Hepatocyte (in vitro differentiated cells): ENCODE results near the gene FAM174C. TPM values are rescaled to one million over a fixed set of nuclear protein-coding genes. Genes with fewer than 3 reads are reported as not detected.

ENCODE experiments used
- DNase-seq: peaks from one replicate; pipeline ENCODE4 v3.0.0-alpha.2; 2016; ENCODE audit warnings: low spot score
- H2AFZ ChIP-seq: fragments of 200-600 bp; sonication (generic); 2 replicates; pipeline ENCODE4 v1.6.0; 2016; ENCODE audit warnings: antibody characterized with exemption, mild to moderate bottlenecking
- H3K27ac ChIP-seq: fragments of 200-600 bp; sonication (generic); 2 replicates; pipeline ENCODE4 v1.5.1; 2016; ENCODE audit warnings: mild to moderate bottlenecking
- H3K27me3 ChIP-seq: fragments of 200-600 bp; sonication (generic); 2 replicates; pipeline ENCODE4 v1.6.1; 2016
- H3K36me3 ChIP-seq: fragments of 200-600 bp; sonication (generic); replicated peaks from 2 replicates; pipeline ENCODE4 v1.5.1; 2016; ENCODE audit warnings: low read depth; ENCODE audit not compliant: insufficient read depth
- H3K4me1 ChIP-seq: fragments of 200-600 bp; sonication (generic); 2 replicates; pipeline ENCODE4 v1.5.1; 2016; ENCODE audit warnings: mild to moderate bottlenecking, moderate library complexity; ENCODE audit not compliant: insufficient read depth
- H3K4me2 ChIP-seq: fragments of 200-600 bp; sonication (generic); 2 replicates; pipeline ENCODE4 v1.6.0; 2016
- H3K4me3 ChIP-seq: fragments of 200-600 bp; sonication (generic); 2 replicates; pipeline ENCODE4 v1.5.1; 2016; ENCODE audit warnings: mild to moderate bottlenecking
- H3K79me2 ChIP-seq: fragments of 200-600 bp; sonication (generic); 2 replicates; pipeline ENCODE4 v1.6.0; 2017; ENCODE audit warnings: mild to moderate bottlenecking
- H3K9me2 ChIP-seq: fragments of 200-600 bp; sonication (generic); replicated peaks from 2 replicates; pipeline ENCODE4 v1.6.0; 2017; ENCODE audit warnings: mild to moderate bottlenecking; ENCODE audit not compliant: insufficient read depth
- H3K9me3 ChIP-seq: fragments of 200-600 bp; sonication (generic); 2 replicates; pipeline ENCODE4 v1.5.1; 2016; ENCODE audit warnings: low read depth, mild to moderate bottlenecking
- H4K20me1 ChIP-seq: fragments of 200-600 bp; sonication (generic); 2 replicates; pipeline ENCODE4 v1.6.0; 2016; ENCODE audit warnings: mild to moderate bottlenecking; ENCODE audit not compliant: insufficient read depth, poor library complexity, severe bottlenecking
- EZH2 ChIP-seq: fragments of 200-600 bp; sonication (generic); IDR thresholded peaks from 2 replicates; pipeline ENCODE4 v1.6.1; 2016; ENCODE audit warnings: antibody characterized with exemption, mild to moderate bottlenecking, borderline replicate concordance
- EZH2phosphoT487 ChIP-seq: fragments of 200-600 bp; sonication (generic); IDR thresholded peaks from one replicate; pipeline ENCODE4 v1.6.1; 2018; ENCODE audit warnings: antibody characterized with exemption, mild to moderate bottlenecking, low read depth, moderate library complexity; ENCODE audit not compliant: unreplicated experiment, severe bottlenecking
- WGBS: methylation state at CpG from one replicate; pipeline ENCODE4 v1.1.6; 2016; ENCODE audit warnings: low lambda C conversion rate; ENCODE audit errors: missing lambda C conversion rate; 5-methylcytosine and 5-hydroxymethylcytosine counted together
- polyA plus RNA-seq: library from polyadenylated mRNA; unstranded; fragments of >200 nt; fragmentation: Nextera tagmentation; extraction: Ambion mirVana; gene quantifications from 2 replicates; pipeline ENCODE4 v1.2.1, GENCODE V29; 2016
- total RNA-seq: library from RNA; depleted of rRNA; stranded (reverse); fragments of >200 nt; gene quantifications from 2 replicates; pipeline ENCODE4 v1.2.3, GENCODE V29; 2014
- TF ChIP-seq, protein P1 (sequence below): fragments of 200-600 bp; sonication (generic); IDR thresholded peaks from 2 replicates; pipeline ENCODE4 v1.5.1; 2016; ENCODE audit warnings: antibody characterized with exemption, mild to moderate bottlenecking; ENCODE audit not compliant: poor library complexity

Gene FAM174C
- total and polyA plus RNA-seq, 2 experiments from 2014 or later: 25.5 to 79.9 TPM

GRCh38 chr19:1232652-1233072, 42.7 kb upstream of the FAM174C start:
- 69% methylated on average over 15 of the region's 15 CpGs for WGBS
- Histone ChIP-seq H4K20me1 (no peaks in the 10 kb centered on the region), H3K79me2 (peaks cover 4% of the 10 kb centered on the region), H3K9me3 (no peaks in the 10 kb centered on the region), H3K4me1 (peaks cover 22% of the 10 kb centered on the region), H3K36me3 (no peaks in the 10 kb centered on the region), H2AFZ (no peak overlapping the region), H3K27ac (peak overlapping the region; percentile 50), H3K4me2 (peak overlapping the region; percentile 20), H3K4me3 (no peak overlapping the region), H3K9me2 (no peaks in the 10 kb centered on the region), H3K27me3 (no peaks in the 10 kb centered on the region)
- peak; percentile 68 for DNase-seq
- TF ChIP-seq, protein P1, sequence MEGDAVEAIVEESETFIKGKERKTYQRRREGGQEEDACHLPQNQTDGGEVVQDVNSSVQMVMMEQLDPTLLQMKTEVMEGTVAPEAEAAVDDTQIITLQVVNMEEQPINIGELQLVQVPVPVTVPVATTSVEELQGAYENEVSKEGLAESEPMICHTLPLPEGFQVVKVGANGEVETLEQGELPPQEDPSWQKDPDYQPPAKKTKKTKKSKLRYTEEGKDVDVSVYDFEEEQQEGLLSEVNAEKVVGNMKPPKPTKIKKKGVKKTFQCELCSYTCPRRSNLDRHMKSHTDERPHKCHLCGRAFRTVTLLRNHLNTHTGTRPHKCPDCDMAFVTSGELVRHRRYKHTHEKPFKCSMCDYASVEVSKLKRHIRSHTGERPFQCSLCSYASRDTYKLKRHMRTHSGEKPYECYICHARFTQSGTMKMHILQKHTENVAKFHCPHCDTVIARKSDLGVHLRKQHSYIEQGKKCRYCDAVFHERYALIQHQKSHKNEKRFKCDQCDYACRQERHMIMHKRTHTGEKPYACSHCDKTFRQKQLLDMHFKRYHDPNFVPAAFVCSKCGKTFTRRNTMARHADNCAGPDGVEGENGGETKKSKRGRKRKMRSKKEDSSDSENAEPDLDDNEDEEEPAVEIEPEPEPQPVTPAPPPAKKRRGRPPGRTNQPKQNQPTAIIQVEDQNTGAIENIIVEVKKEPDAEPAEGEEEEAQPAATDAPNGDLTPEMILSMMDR: no peak
- no peak for TF ChIP-seq EZH2phosphoT487
- TF ChIP-seq EZH2: no peak

DNA sequence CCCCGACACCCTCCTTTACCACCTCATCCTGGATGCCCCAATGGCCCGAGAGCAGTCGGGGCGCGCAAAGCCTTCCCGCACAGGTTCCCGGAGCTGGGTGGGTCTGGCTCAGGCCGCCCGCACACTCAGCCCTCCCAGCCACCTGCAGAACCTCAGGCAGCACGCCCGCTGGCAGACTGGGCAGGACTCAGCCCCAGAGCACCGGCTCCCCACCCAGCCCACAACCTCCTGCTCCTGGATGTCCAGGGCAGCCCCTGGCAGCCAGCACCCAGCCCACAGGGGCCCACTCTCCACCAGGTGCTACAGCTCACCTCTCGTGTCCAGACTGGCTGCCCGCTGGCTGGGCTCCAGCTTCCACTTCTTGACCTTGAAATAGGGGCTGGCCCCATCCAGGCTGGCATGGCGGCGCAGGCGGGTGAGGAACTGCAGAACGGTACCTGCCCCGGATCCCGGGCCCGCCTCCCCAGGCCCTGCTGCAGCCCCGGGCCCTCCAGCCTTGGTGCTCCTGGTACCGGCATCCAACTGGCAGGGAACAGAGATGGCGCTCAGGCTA, 42.1 kb upstream of the FAM174C start:
- no peak for DNase-seq
- no peak for TF ChIP-seq EZH2phosphoT487
- TF ChIP-seq, protein P1: no peak
- no peak for TF ChIP-seq EZH2
- no peak overlapping the region for H2AFZ ChIP-seq
- H3K9me2 ChIP-seq: no peaks in the 10 kb centered on the region
- H3K4me3 ChIP-seq: no peak overlapping the region
- peak overlapping the region; percentile 20 for H3K4me2 ChIP-seq
- no peaks in the 10 kb centered on the region for H4K20me1 ChIP-seq
- no peaks in the 10 kb centered on the region for H3K27me3 ChIP-seq
- H3K36me3 ChIP-seq: no peaks in the 10 kb centered on the region
- H3K4me1 ChIP-seq: peaks cover 22% of the 10 kb centered on the region
- 97% methylated on average over 24 of the region's 24 CpGs for WGBS
- peaks cover 4% of the 10 kb centered on the region for H3K79me2 ChIP-seq
- peak overlapping the region; percentile 50 for H3K27ac ChIP-seq
- H3K9me3 ChIP-seq: no peaks in the 10 kb centered on the region

DNA sequence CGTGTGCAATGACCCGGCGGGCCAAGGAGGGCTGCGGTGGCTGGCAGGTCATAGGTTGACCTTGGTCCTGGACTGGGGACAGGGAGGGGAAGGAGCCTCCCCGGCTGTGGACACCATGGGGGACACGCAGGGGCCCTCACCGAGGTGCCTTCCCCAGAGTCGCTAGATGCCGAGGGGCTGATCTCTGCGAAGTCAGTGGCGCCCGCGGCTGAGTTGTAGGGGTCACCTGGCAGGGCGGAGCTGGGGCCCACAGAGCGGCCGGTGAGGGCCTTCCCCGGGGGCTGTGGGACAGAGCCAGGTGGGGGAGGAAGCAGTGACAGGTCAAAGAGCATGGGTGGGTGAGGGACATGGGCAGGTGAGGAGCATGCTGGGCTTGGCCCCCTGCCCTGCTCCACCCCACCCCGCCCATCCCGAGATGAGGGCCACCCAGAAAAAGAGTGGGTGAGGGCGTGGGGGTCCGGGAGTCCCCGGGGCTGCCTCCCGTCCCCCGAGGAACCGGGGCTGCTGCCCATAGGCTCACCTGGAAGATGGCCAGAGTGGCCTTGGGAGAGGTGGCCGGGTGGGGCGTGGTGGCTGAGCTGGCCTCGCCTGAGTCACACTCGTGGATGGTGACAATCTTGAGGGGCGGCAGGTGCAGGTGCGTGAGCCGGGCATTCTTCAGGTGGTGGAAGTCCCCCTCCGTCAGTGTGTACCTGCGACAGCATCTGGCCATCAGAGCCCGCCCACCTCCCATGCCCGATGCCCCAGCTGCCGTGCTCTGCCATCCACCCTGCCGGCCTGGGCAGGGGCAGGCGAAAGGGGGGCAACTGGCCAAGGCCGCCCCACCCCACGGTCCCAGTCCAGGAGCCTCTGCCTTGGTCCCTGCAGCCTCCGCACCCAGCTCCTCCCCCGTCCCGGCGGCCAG, 41.0 kb upstream of the FAM174C start:
- H3K4me1 ChIP-seq: peaks cover 22% of the 10 kb centered on the region
- 97% methylated on average over 24 of the region's 45 CpGs for WGBS
- no peak for DNase-seq

More for the DNA sequence above, 41.0 kb upstream of the FAM174C start:
- TF ChIP-seq, protein P1: no peak
- Histone ChIP-seq H3K27me3 (no peaks in the 10 kb centered on the region), H3K4me2 (no peak overlapping the region), H2AFZ (no peak overlapping the region), H3K36me3 (no peaks in the 10 kb centered on the region), H3K79me2 (peaks cover 4% of the 10 kb centered on the region), H3K4me3 (no peak overlapping the region), H3K9me2 (no peaks in the 10 kb centered on the region), H4K20me1 (no peaks in the 10 kb centered on the region), H3K27ac (no peak overlapping the region), H3K9me3 (no peaks in the 10 kb centered on the region)
